Karpas-422 (cell line): Measurements from ENCODE around the gene TMEM108. TPM values are rescaled to one million over a fixed set of nuclear protein-coding genes. Genes with fewer than 3 reads are reported as not detected.
A peak's percentile ranks its signal among the peaks of the same experiment; 100 is the strongest.

Source experiments
- DNase-seq: peaks from one replicate; pipeline ENCODE4 v3.0.0-alpha.2; 2015
- H2AFZ ChIP-seq: fragments of 200-600 bp; sonication (generic); 2 replicates; pipeline ENCODE4 v1.6.1; 2014; ENCODE audit warnings: antibody characterized with exemption, low read length, mixed read lengths
- H3K27ac ChIP-seq: fragments of 200-600 bp; sonication (generic); 2 replicates; pipeline ENCODE4 v1.5.1; 2014; ENCODE audit warnings: mild to moderate bottlenecking, low read length, moderate library complexity
- H3K27me3 ChIP-seq: fragments of 200-600 bp; sonication (generic); 2 replicates; pipeline ENCODE4 v1.6.1; 2014; ENCODE audit warnings: low read length, mixed read lengths
- H3K36me3 ChIP-seq: fragments of 200-600 bp; sonication (generic); 2 replicates; pipeline ENCODE4 v1.6.1; 2014; ENCODE audit warnings: low read length, mixed read lengths; ENCODE audit not compliant: insufficient read depth
- H3K4me1 ChIP-seq: fragments of 200-600 bp; sonication (generic); 2 replicates; pipeline ENCODE4 v1.6.1; 2014; ENCODE audit warnings: mild to moderate bottlenecking, low read length, mixed read lengths
- H3K4me2 ChIP-seq: fragments of 200-600 bp; sonication (generic); 2 replicates; pipeline ENCODE4 v1.6.1; 2014; ENCODE audit warnings: low read length, low read depth, mild to moderate bottlenecking; ENCODE audit not compliant: poor library complexity, severe bottlenecking
- H3K4me3 ChIP-seq: fragments of 200-600 bp; sonication (generic); 2 replicates; pipeline ENCODE4 v1.5.1; 2014; ENCODE audit warnings: mild to moderate bottlenecking, antibody characterized with exemption, low read length, mixed read lengths
- H3K79me2 ChIP-seq: fragments of 200-600 bp; sonication (generic); 2 replicates; pipeline ENCODE4 v1.6.1; 2014; ENCODE audit warnings: mild to moderate bottlenecking, low read length, mixed read lengths
- H3K9ac ChIP-seq: fragments of 200-600 bp; sonication (generic); 2 replicates; pipeline ENCODE4 v1.6.0; 2014; ENCODE audit warnings: low read length
- H3K9me2 ChIP-seq: fragments of 200-600 bp; sonication (generic), shearing (Covaris generic); replicated peaks from 2 replicates; pipeline ENCODE4 v1.6.0; 2014; ENCODE audit warnings: mild to moderate bottlenecking, low read length, moderate library complexity; ENCODE audit not compliant: insufficient read depth
- H3K9me3 ChIP-seq: fragments of 300-700, 200-600 bp; sonication (generic); 2 replicates; pipeline ENCODE4 v1.6.1; 2014; ENCODE audit warnings: low read length, mixed read lengths
- H4K20me1 ChIP-seq: fragments of 200-600 bp; sonication (generic); 2 replicates; pipeline ENCODE4 v1.6.1; 2014; ENCODE audit warnings: mild to moderate bottlenecking, antibody characterized with exemption, low read length, low read depth; ENCODE audit not compliant: insufficient read depth
- total RNA-seq: library from RNA; depleted of rRNA; stranded (reverse); fragments of >200 nt; shearing (Covaris generic); gene quantifications from 2 replicates; pipeline ENCODE4 v1.2.3, GENCODE V29; 2014; ENCODE audit warnings: low replicate concordance

The TMEM108 gene
- total RNA-seq, 1 experiment from 2014 or later: not detected

- no peaks in the 10 kb centered on the region for H3K79me2 ChIP-seq
- no peaks in the 10 kb centered on the region for H3K27me3 ChIP-seq
- no peaks in the 10 kb centered on the region for H3K9me2 ChIP-seq
- H3K9me3 ChIP-seq: 0 out of 2 replicates have a peak, but pooled peaks cover 3% of the 10 kb centered on the region
- H3K27ac ChIP-seq: no peak overlapping the region
- no peak overlapping the region for H2AFZ ChIP-seq
- H3K9ac ChIP-seq: no peak overlapping the region
- no peaks in the 10 kb centered on the region for H3K4me1 ChIP-seq
- no peaks in the 10 kb centered on the region for H3K36me3 ChIP-seq
- no peak overlapping the region for H3K4me2 ChIP-seq
- no peak overlapping the region for H3K4me3 ChIP-seq
- H4K20me1 ChIP-seq: no peaks in the 10 kb centered on the region
- no peak for DNase-seq
These were observed 374.3 kb downstream of the TMEM108 start for GRCh38 chr3:133412183-133413132.

- Histone ChIP-seq H2AFZ (no peak overlapping the region), H3K4me1 (no peaks in the 10 kb centered on the region), H4K20me1 (no peaks in the 10 kb centered on the region), H3K36me3 (no peaks in the 10 kb centered on the region), H3K4me3 (no peak overlapping the region), H3K27me3 (no peaks in the 10 kb centered on the region), H3K79me2 (no peaks in the 10 kb centered on the region), H3K27ac (no peak overlapping the region), H3K9me3 (peaks cover 7% of the 10 kb centered on the region; the same call in 1 of the 2 replicates), H3K9ac (0 out of 2 replicates have a peak overlapping the region, but pooled peaks have one; percentile 7), H3K4me2 (no peak overlapping the region), H3K9me2 (no peaks in the 10 kb centered on the region)
- no peak for DNase-seq
These were observed 375.2 kb downstream of the TMEM108 start for GRCh38 chr3:133413161-133414020.

- H4K20me1 ChIP-seq: no peaks in the 10 kb centered on the region
- no peaks in the 10 kb centered on the region for H3K4me1 ChIP-seq
- no peaks in the 10 kb centered on the region for H3K27me3 ChIP-seq
- H3K9ac ChIP-seq: no peak overlapping the region
- no peak overlapping the region for H3K4me3 ChIP-seq
- H3K27ac ChIP-seq: no peak overlapping the region
- H3K9me2 ChIP-seq: no peaks in the 10 kb centered on the region
- H3K9me3 ChIP-seq: peaks cover 7% of the 10 kb centered on the region; the same call in 1 of the 2 replicates
- DNase-seq: no peak
- no peaks in the 10 kb centered on the region for H3K36me3 ChIP-seq
- no peak overlapping the region for H3K4me2 ChIP-seq
- no peaks in the 10 kb centered on the region for H3K79me2 ChIP-seq
- H2AFZ ChIP-seq: no peak overlapping the region
These were observed 375.8 kb downstream of the TMEM108 start for GRCh38 chr3:133414021-133414392.

- H2AFZ ChIP-seq: no peak overlapping the region
- H3K4me3 ChIP-seq: no peak overlapping the region
- no peaks in the 10 kb centered on the region for H3K36me3 ChIP-seq
- no peak overlapping the region for H3K9ac ChIP-seq
- H4K20me1 ChIP-seq: no peaks in the 10 kb centered on the region
- no peaks in the 10 kb centered on the region for H3K4me1 ChIP-seq
- peaks cover 7% of the 10 kb centered on the region; the same call in 1 of the 2 replicates for H3K9me3 ChIP-seq
- H3K4me2 ChIP-seq: no peak overlapping the region
- no peak for DNase-seq
- H3K79me2 ChIP-seq: no peaks in the 10 kb centered on the region
- H3K27me3 ChIP-seq: no peaks in the 10 kb centered on the region
- no peak overlapping the region for H3K27ac ChIP-seq
- no peaks in the 10 kb centered on the region for H3K9me2 ChIP-seq
These were observed 380.2 kb downstream of the TMEM108 start for GRCh38 chr3:133418361-133418760.

- no peak overlapping the region for H3K9ac ChIP-seq
- peaks cover 8% of the 10 kb centered on the region for H3K4me1 ChIP-seq
- H3K4me2 ChIP-seq: no peak overlapping the region
- H3K36me3 ChIP-seq: no peaks in the 10 kb centered on the region
- no peaks in the 10 kb centered on the region for H4K20me1 ChIP-seq
- H3K27me3 ChIP-seq: no peaks in the 10 kb centered on the region
- H3K4me3 ChIP-seq: no peak overlapping the region
- H2AFZ ChIP-seq: no peak overlapping the region
- no peak for DNase-seq
- H3K9me2 ChIP-seq: no peaks in the 10 kb centered on the region
- no peak overlapping the region for H3K27ac ChIP-seq
- no peaks in the 10 kb centered on the region for H3K79me2 ChIP-seq
- H3K9me3 ChIP-seq: peaks cover 7% of the 10 kb centered on the region; the same call in 1 of the 2 replicates
These were observed 381.1 kb downstream of the TMEM108 start for GRCh38 chr3:133419151-133419909.

GRCh38 chr3:133424937-133425869 is 387.0 kb downstream of the TMEM108 start:
- no peaks in the 10 kb centered on the region for H3K9me2 ChIP-seq
- no peak overlapping the region; the same call in 1 of the 2 replicates for H3K27ac ChIP-seq
- H4K20me1 ChIP-seq: no peaks in the 10 kb centered on the region
- H3K4me3 ChIP-seq: no peak overlapping the region
- H2AFZ ChIP-seq: no peak overlapping the region
- H3K9me3 ChIP-seq: no peaks in the 10 kb centered on the region
- H3K79me2 ChIP-seq: no peaks in the 10 kb centered on the region
- no peaks in the 10 kb centered on the region for H3K27me3 ChIP-seq
- peak; percentile 64 for DNase-seq
- H3K36me3 ChIP-seq: no peaks in the 10 kb centered on the region
- peaks cover 29% of the 10 kb centered on the region for H3K4me1 ChIP-seq
- H3K9ac ChIP-seq: no peak overlapping the region
- H3K4me2 ChIP-seq: no peak overlapping the region

- no peak for DNase-seq
- H3K79me2 ChIP-seq: no peaks in the 10 kb centered on the region
- H2AFZ ChIP-seq: no peak overlapping the region
- H3K4me1 ChIP-seq: peaks cover 29% of the 10 kb centered on the region
- H3K27me3 ChIP-seq: no peaks in the 10 kb centered on the region
- H3K9ac ChIP-seq: no peak overlapping the region
- no peaks in the 10 kb centered on the region for H3K9me2 ChIP-seq
- H3K36me3 ChIP-seq: no peaks in the 10 kb centered on the region
- no peak overlapping the region for H3K4me3 ChIP-seq
- H3K27ac ChIP-seq: no peak overlapping the region
- H3K4me2 ChIP-seq: no peak overlapping the region
- H4K20me1 ChIP-seq: no peaks in the 10 kb centered on the region
- no peaks in the 10 kb centered on the region for H3K9me3 ChIP-seq
These were observed 387.7 kb downstream of the TMEM108 start for GRCh38 chr3:133425898-133426297.
